IMR-90 (cell line): ENCODE data around the gene PC. TPM values are rescaled to one million over a fixed set of nuclear protein-coding genes. Genes with fewer than 3 reads are reported as not detected.

Source experiments
- ATAC-seq: fragments of 200-7000 bp; cut with Tn5 transposase; 2 replicates; pipeline ENCODE4 v1.9.1; 2020; ENCODE audit warnings: low read depth, mild to moderate bottlenecking, moderate library complexity
- BruUV-seq: library from RNA; stranded (reverse); fragments of 400-500 nt; replicated peaks from 2 replicates; lab custom pipeline; 2021; lab: Mats Ljungman, UMichigan
- CTCF ChIA-PET: fragments of 300-600 bp; formaldehyde crosslinking; extraction: SDS; loops from one replicate; lab custom pipeline; 2021; ENCODE audit warnings: antibody characterized with exemption; lab: Yijun Ruan, JAX
- POLR2A ChIA-PET: fragments of 300-600 bp; sonication (Branson Sonifier 250); formaldehyde crosslinking; loops from one replicate; lab custom pipeline; 2022; ENCODE audit warnings: antibody characterized with exemption; ENCODE audit not compliant: unreplicated experiment; lab: Charles Lee
- DNase-seq: peaks from one replicate; pipeline ENCODE4 v3.0.0; 2013
- H2AFZ ChIP-seq: replicated peaks from 2 replicates; pipeline ENCODE3; 2013; ENCODE audit warnings: low read length, mild to moderate bottlenecking; ENCODE audit not compliant: poor library complexity
- H2AK5ac ChIP-seq: 2 replicates; pipeline ENCODE4 v1.6.1; 2013; ENCODE audit warnings: low read depth, low read length, inconsistent platforms
- H2AK9ac ChIP-seq: replicated peaks from 2 replicates; pipeline ENCODE3; 2013; ENCODE audit warnings: mild to moderate bottlenecking, low read depth, low read length, moderate library complexity; ENCODE audit not compliant: poor library complexity
- H2BK120ac ChIP-seq: 2 replicates; pipeline ENCODE4 v1.6.1; 2013; ENCODE audit warnings: low read depth, low read length, inconsistent platforms
- H2BK15ac ChIP-seq: 3 replicates; pipeline ENCODE4 v1.6.1; 2013; ENCODE audit warnings: low read depth, low read length, inconsistent platforms
- H2BK20ac ChIP-seq: 2 replicates; pipeline ENCODE4 v1.6.1; 2013; ENCODE audit warnings: low read depth, mild to moderate bottlenecking, inconsistent platforms, low read length, moderate library complexity
- H2BK5ac ChIP-seq: 2 replicates; pipeline ENCODE4 v1.6.1; 2013; ENCODE audit warnings: mild to moderate bottlenecking, low read depth, low read length, inconsistent platforms; ENCODE audit not compliant: poor library complexity, severe bottlenecking
- H3K14ac ChIP-seq: replicated peaks from 2 replicates; pipeline ENCODE4 v1.6.1; 2013; ENCODE audit warnings: low read depth, low read length, inconsistent platforms
- H3K18ac ChIP-seq: 2 replicates; pipeline ENCODE4 v1.6.1; 2013; ENCODE audit warnings: low read depth, low read length, control low read depth
- H3K23ac ChIP-seq: 2 replicates; pipeline ENCODE4 v1.6.1; 2013; ENCODE audit warnings: low read depth, low read length, inconsistent platforms
- H3K27ac ChIP-seq: 2 replicates; pipeline ENCODE4 v1.5.1; 2013; ENCODE audit warnings: mild to moderate bottlenecking, control low read depth, low read length; ENCODE audit not compliant: insufficient read depth
- H3K27me3 ChIP-seq: 2 replicates; pipeline ENCODE4 v1.6.1; 2013; ENCODE audit warnings: low read length; ENCODE audit not compliant: control insufficient read depth, insufficient read depth
- H3K36me3 ChIP-seq: 2 replicates; pipeline ENCODE4 v1.6.1; 2013; ENCODE audit warnings: low read length, mixed read lengths; ENCODE audit not compliant: control insufficient read depth, insufficient read depth
- H3K4ac ChIP-seq: 2 replicates; pipeline ENCODE4 v1.6.1; 2013; ENCODE audit warnings: low read depth, low read length, inconsistent platforms
- H3K4me1 ChIP-seq: 2 replicates; pipeline ENCODE4 v1.6.1; 2013; ENCODE audit warnings: low read length, mixed read lengths; ENCODE audit not compliant: control insufficient read depth, insufficient read depth
- H3K4me2 ChIP-seq: 2 replicates; pipeline ENCODE4 v1.6.1; 2013; ENCODE audit warnings: low read depth, mild to moderate bottlenecking, control low read depth, low read length, moderate library complexity
- H3K4me3 ChIP-seq: 2 replicates; pipeline ENCODE4 v1.5.1; 2013; ENCODE audit warnings: low read depth, mild to moderate bottlenecking, control low read depth, low read length, moderate library complexity; ENCODE audit not compliant: insufficient read depth
- H3K56ac ChIP-seq: 2 replicates; pipeline ENCODE4 v1.6.1; 2013; ENCODE audit warnings: low read length, inconsistent platforms; ENCODE audit not compliant: insufficient read depth; ENCODE audit errors: extremely low read depth
- H3K79me1 ChIP-seq, 2 experiments: 2 replicates each; pipeline ENCODE4 v1.6.1; 2013; ENCODE audit warnings: low read length in 2 of 2, inconsistent platforms in 1 of 2, low read depth in 1 of 2
- H3K9ac ChIP-seq: 2 replicates; pipeline ENCODE4 v1.6.1; 2013; ENCODE audit warnings: low read depth, low read length, control low read depth
- H3K9me1 ChIP-seq: 2 replicates; pipeline ENCODE4 v1.6.1; 2013; ENCODE audit warnings: low read length, inconsistent platforms; ENCODE audit not compliant: insufficient read depth
- H3K9me3 ChIP-seq: 2 replicates; pipeline ENCODE4 v1.6.1; 2013; ENCODE audit warnings: low read length; ENCODE audit not compliant: control insufficient read depth, insufficient read depth
- H4K20me1 ChIP-seq: 2 replicates; pipeline ENCODE4 v1.6.1; 2013; ENCODE audit warnings: low read length, inconsistent platforms; ENCODE audit not compliant: insufficient read depth
- H4K5ac ChIP-seq: 2 replicates; pipeline ENCODE4 v1.6.1; 2013; ENCODE audit warnings: mild to moderate bottlenecking, low read depth, low read length, control low read depth
- H4K8ac ChIP-seq, 2 experiments: 2 replicates each; pipeline ENCODE4 v1.6.1; 2013; ENCODE audit warnings: low read depth in 2 of 2, low read length in 2 of 2, control low read depth in 1 of 2, inconsistent platforms in 1 of 2
- H4K91ac ChIP-seq: 2 replicates; pipeline ENCODE4 v1.6.1; 2013; ENCODE audit warnings: low read depth, low read length, inconsistent platforms; ENCODE audit not compliant: insufficient read depth
- BHLHE40 ChIP-seq: fragments of 150-350 bp; IDR thresholded peaks from 2 replicates; pipeline ENCODE4 v1.6.1; 2016; ENCODE audit warnings: mild to moderate bottlenecking, low read depth, low read length
- CEBPB ChIP-seq: IDR thresholded peaks from 2 replicates; pipeline ENCODE4 v1.6.1; 2012; ENCODE audit warnings: low read depth, low read length, improper control_type of control experiment
- CHD1 ChIP-seq: IDR thresholded peaks from 2 replicates; pipeline ENCODE4 v1.6.1; 2012; ENCODE audit warnings: low read depth, low read length, improper control_type of control experiment
- MAFK ChIP-seq: IDR thresholded peaks from 2 replicates; pipeline ENCODE4 v1.6.1; 2012; ENCODE audit warnings: low read depth, low read length, improper control_type of control experiment
- MAZ ChIP-seq: IDR thresholded peaks from 2 replicates; pipeline ENCODE4 v1.6.1; 2012; ENCODE audit warnings: low read depth, mild to moderate bottlenecking, low read length, improper control_type of control experiment, moderate library complexity, borderline replicate concordance
- MXI1 ChIP-seq: IDR thresholded peaks from 2 replicates; pipeline ENCODE4 v1.6.1; 2012; ENCODE audit warnings: low read depth, mild to moderate bottlenecking, low read length, moderate library complexity, borderline replicate concordance
- NFE2L2 ChIP-seq: fragments of 150-350 bp; IDR thresholded peaks from 2 replicates; pipeline ENCODE4 v1.6.1; 2016; ENCODE audit warnings: low read depth, mild to moderate bottlenecking, low read length
- POLR2A ChIP-seq: IDR thresholded peaks from 2 replicates; pipeline ENCODE4 v1.6.1; 2012; ENCODE audit warnings: mild to moderate bottlenecking, low read depth, low read length
- RAD21 ChIP-seq: IDR thresholded peaks from 2 replicates; pipeline ENCODE4 v1.6.1; 2012; ENCODE audit warnings: low read length, improper control_type of control experiment
- RCOR1 ChIP-seq: IDR thresholded peaks from 2 replicates; pipeline ENCODE4 v1.6.1; 2012; ENCODE audit warnings: mild to moderate bottlenecking, low read length, improper control_type of control experiment; ENCODE audit not compliant: insufficient replicate concordance
- SMC3 ChIP-seq: fragments of 150-350 bp; IDR thresholded peaks from 2 replicates; pipeline ENCODE4 v1.6.1; 2016; ENCODE audit warnings: low read depth, mild to moderate bottlenecking, antibody characterized with exemption, low read length, moderate library complexity
- USF2 ChIP-seq: fragments of 150-350 bp; IDR thresholded peaks from 2 replicates; pipeline ENCODE4 v1.6.1; 2017; ENCODE audit warnings: mild to moderate bottlenecking, antibody characterized with exemption, low read length, low read depth
- WGBS, 2 experiments: methylation state at CpG; one replicate each; pipeline versions ENCODE4 v1.1.5 to v1.1.7; 2013; ENCODE audit warnings: missing lambda C conversion rate in 2 of 2; ENCODE audit not compliant: insufficient read length in 1 of 2; ENCODE audit errors: extremely low coverage in 2 of 2; 5-methylcytosine and 5-hydroxymethylcytosine counted together
- dilution Hi-C: fragments of 300-500 bp; cut with HindIII; formaldehyde crosslinking; loops from one replicate; pipeline ENCODE4 v1.14.3; 2018; ENCODE audit warnings: low sequenced_read_pairs; ENCODE audit not compliant: unreplicated experiment
- in situ Hi-C: fragments of 300-500 bp; cut with MboI; formaldehyde crosslinking; loops from 3 replicates; pipeline ENCODE4 v1.14.3; 2019; ENCODE audit warnings: low sequenced_read_pairs, inconsistent platforms, mixed read lengths
- intact Hi-C: fragments of 100-400 bp; cut with micrococcal nuclease; formaldehyde crosslinking; loops from 2 replicates; pipeline ENCODE4 v1.10.0; 2022
- polyA plus RNA-seq, 3 experiments: library from polyadenylated mRNA; depleted of rRNA; stranded (reverse); fragments of >200 nt; gene quantifications; 2 replicates each; pipeline ENCODE4 v1.2.3, GENCODE V29; 2012; ENCODE audit warnings: low replicate concordance in 1 of 3
- total RNA-seq: library from RNA; depleted of rRNA; stranded (reverse); fragments of >200 nt; gene quantifications from 2 replicates; pipeline ENCODE4 v1.2.3, GENCODE V29; 2012
- TF ChIP-seq, protein P1 (sequence below): conservative IDR thresholded peaks from 2 replicates; pipeline ENCODE4 v1.5.1; 2012; ENCODE audit warnings: mild to moderate bottlenecking, low read depth, low read length, improper control_type of control experiment

The PC gene
- total and polyA plus RNA-seq, 2 of the 4 experiments (the other 2 are of a cell fraction): 13.6 to 15.7 TPM

DNA sequence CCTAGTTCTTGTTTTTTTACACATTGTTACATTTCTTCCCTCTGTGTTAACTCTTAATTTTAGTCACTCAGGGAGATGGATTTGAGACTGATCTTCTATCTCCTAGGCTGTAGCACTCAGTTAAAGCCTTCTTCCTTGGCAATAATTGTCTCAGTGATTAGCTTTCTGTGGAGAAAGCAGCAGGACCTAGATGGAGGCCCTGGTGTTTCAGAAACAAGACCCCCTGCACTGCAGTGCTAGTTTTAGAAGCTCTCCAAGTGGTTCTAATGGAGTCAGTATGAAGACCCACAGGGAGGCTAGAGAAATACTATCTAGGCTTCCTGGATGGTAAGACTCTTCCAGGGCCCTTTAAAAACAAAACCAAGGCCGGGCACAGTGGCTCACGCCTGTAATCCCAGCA, 4.1 kb upstream of the PC start:
- no peak overlapping the region for H4K8ac ChIP-seq
- H3K4me3 ChIP-seq: no peak overlapping the region
- no peak overlapping the region for H3K23ac ChIP-seq
- no peak overlapping the region for H3K18ac ChIP-seq
- no peak for TF ChIP-seq MAFK
- TF ChIP-seq, protein P1, sequence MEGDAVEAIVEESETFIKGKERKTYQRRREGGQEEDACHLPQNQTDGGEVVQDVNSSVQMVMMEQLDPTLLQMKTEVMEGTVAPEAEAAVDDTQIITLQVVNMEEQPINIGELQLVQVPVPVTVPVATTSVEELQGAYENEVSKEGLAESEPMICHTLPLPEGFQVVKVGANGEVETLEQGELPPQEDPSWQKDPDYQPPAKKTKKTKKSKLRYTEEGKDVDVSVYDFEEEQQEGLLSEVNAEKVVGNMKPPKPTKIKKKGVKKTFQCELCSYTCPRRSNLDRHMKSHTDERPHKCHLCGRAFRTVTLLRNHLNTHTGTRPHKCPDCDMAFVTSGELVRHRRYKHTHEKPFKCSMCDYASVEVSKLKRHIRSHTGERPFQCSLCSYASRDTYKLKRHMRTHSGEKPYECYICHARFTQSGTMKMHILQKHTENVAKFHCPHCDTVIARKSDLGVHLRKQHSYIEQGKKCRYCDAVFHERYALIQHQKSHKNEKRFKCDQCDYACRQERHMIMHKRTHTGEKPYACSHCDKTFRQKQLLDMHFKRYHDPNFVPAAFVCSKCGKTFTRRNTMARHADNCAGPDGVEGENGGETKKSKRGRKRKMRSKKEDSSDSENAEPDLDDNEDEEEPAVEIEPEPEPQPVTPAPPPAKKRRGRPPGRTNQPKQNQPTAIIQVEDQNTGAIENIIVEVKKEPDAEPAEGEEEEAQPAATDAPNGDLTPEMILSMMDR: no peak
- TF ChIP-seq USF2: no peak
- no peak for TF ChIP-seq CHD1
- TF ChIP-seq RAD21: no peak
- TF ChIP-seq RCOR1: no peak
- no peak for TF ChIP-seq POLR2A
- TF ChIP-seq MXI1: no peak
- no peak for TF ChIP-seq NFE2L2
- no peak for TF ChIP-seq BHLHE40
- TF ChIP-seq CEBPB: no peak
- no peak for TF ChIP-seq SMC3
- no peak for TF ChIP-seq MAZ
- no peak overlapping the region for H4K91ac ChIP-seq
- no peak overlapping the region for H3K9ac ChIP-seq
- no peak overlapping the region for H2AFZ ChIP-seq
- in situ Hi-C loops (no loop called here), intact Hi-C loops (no loop called here), dilution Hi-C loops (no loop called here)
- H2BK15ac ChIP-seq: no peak overlapping the region
- ChIA-PET POLR2A (interaction anchor here (0.7 kb wide), 1 partner anchor 101 kb away, joined by 4 read pairs; no protein-coding TSS in a partner anchor), CTCF (no interaction called here)
- 0 out of 2 replicates have a peak, but pooled peaks cover under 1% of the 10 kb centered on the region for H4K20me1 ChIP-seq
- DNase-seq (no peak), ATAC-seq (no peak)
- peaks cover 10% of the 10 kb centered on the region for H3K4me1 ChIP-seq
- peaks cover 5% of the 10 kb centered on the region for H3K9me1 ChIP-seq
- BruUV-seq: no TSS peak
- H3K4ac ChIP-seq: no peak overlapping the region
- no peak overlapping the region for H4K5ac ChIP-seq
- WGBS, 2 experiments: no CpG with 5 or more reads among the region's 2 CpGs
- no peak overlapping the region for H2AK5ac ChIP-seq
- no peaks in the 10 kb centered on the region for H3K27me3 ChIP-seq
- H2BK5ac ChIP-seq: no peak overlapping the region
- H3K14ac ChIP-seq: no peak overlapping the region
- no peaks in the 10 kb centered on the region for H3K9me3 ChIP-seq
- no peak overlapping the region for H2BK120ac ChIP-seq
- no peaks in the 10 kb centered on the region for H3K36me3 ChIP-seq
- H2AK9ac ChIP-seq: no peak overlapping the region
- peaks cover 0 to 5% of the 10 kb centered on the region in 2 experiments; a peak in 1 of 4 replicates for H3K79me1 ChIP-seq
- H3K4me2 ChIP-seq: no peak overlapping the region
- no peak overlapping the region for H3K27ac ChIP-seq
- H3K56ac ChIP-seq: no peak overlapping the region
- no peak overlapping the region for H2BK20ac ChIP-seq
